Hypothalamus (tissue), 51 donors: ENCODE data around the gene PLEKHG4B.
"Not testable (repeated sequence)": the region's sequence is repeated elsewhere in the genome, so short reads cannot be mapped to it uniquely, and the experiment has no call there.

ENCODE experiments used
- DNase-seq, 51 donors: peaks; one replicate each; lab custom pipeline; 2025; lab: John Stamatoyannopoulos, UW

The PLEKHG4B gene, protein sequence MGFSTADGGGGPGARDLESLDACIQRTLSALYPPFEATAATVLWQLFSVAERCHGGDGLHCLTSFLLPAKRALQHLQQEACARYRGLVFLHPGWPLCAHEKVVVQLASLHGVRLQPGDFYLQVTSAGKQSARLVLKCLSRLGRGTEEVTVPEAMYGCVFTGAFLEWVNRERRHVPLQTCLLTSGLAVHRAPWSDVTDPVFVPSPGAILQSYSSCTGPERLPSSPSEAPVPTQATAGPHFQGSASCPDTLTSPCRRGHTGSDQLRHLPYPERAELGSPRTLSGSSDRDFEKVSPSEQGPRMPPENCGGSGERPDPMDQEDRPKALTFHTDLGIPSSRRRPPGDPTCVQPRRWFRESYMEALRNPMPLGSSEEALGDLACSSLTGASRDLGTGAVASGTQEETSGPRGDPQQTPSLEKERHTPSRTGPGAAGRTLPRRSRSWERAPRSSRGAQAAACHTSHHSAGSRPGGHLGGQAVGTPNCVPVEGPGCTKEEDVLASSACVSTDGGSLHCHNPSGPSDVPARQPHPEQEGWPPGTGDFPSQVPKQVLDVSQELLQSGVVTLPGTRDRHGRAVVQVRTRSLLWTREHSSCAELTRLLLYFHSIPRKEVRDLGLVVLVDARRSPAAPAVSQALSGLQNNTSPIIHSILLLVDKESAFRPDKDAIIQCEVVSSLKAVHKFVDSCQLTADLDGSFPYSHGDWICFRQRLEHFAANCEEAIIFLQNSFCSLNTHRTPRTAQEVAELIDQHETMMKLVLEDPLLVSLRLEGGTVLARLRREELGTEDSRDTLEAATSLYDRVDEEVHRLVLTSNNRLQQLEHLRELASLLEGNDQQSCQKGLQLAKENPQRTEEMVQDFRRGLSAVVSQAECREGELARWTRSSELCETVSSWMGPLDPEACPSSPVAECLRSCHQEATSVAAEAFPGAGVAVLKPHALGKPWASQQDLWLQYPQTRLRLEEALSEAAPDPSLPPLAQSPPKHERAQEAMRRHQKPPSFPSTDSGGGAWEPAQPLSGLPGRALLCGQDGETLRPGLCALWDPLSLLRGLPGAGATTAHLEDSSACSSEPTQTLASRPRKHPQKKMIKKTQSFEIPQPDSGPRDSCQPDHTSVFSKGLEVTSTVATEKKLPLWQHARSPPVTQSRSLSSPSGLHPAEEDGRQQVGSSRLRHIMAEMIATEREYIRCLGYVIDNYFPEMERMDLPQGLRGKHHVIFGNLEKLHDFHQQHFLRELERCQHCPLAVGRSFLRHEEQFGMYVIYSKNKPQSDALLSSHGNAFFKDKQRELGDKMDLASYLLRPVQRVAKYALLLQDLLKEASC (N-terminal part only)

DNA sequence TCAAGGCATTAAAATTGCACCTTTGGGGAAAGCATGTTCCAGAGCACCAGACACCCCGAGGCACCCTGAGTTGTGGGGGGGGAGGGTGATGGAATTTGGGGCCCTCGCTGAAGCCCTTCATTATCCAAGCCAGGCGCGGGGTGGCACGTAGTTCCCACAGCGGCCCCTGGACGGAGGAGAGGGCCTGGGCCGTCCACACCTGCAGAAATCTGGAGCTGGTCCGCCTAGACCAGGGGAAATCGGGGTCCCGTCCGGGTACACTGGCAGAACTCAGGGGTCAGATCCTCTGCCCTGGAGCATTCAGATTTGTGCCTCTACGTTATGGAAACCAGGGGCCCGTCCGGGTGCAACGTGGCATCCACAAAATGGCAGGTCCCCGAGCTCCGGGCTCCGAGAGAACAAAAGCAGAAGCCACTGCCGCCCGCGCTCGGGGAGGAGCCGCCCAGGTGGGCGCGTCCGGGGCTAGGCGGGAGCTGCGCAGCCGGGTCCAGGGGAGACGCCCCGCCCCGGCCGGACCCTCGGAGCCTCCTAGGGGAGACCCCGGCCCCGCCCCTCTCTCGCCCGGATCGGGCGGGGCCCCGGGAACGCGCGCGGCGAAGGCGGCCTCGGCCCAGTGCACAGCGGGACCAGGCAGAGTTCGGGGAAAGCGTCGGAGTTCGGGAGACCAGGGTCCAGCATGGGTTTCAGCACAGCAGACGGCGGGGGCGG is at the start of gene PLEKHG4B:
PLEKHG4B (plus strand) TSS at position 613 of the 708 bp plus-strand sequence; CDS start at position 677, 64 bp downstream.
- DNase-seq: no peak

DNA sequence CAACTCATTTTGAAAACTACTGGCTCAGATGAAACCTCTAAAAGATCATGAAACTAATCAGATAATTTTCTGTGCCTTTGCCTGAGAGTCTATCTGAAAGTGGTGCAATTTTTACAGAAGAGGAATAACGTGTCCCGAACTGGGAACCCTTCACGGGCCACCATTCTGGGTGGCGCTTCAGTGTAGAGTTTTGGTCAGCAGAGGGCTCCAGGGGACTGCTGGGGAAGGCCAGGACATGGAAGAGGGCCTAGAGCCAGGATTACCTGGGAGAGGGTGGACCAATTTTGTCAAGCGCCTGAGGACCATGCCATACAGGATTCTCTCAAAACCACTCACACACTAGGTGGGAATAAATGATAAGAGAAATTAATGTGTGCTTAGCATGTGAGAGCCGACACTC is 49.7 kb upstream of the PLEKHG4B start:
- no peak for DNase-seq

DNA sequence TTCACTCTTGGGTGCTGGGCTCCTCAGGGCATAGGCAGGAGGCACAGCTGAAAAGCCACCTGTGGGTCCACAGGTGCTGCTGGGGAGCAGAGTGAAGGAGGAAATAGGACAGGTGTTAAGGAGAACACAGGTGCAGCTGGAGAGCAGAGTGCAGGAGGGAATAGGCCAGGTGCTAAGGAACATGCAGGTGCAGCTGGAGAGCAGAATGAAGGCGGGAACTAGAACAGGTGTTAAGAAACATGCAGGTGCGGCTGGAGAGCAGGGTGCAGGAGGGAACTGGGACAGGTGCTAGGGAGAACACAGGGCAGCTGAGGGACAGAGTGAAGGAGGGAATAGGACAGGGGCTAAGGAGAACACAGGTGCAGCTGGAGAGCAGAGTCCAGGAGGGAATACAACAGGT is 43.8 kb upstream of the PLEKHG4B start:
- DNase-seq: no peak

DNA sequence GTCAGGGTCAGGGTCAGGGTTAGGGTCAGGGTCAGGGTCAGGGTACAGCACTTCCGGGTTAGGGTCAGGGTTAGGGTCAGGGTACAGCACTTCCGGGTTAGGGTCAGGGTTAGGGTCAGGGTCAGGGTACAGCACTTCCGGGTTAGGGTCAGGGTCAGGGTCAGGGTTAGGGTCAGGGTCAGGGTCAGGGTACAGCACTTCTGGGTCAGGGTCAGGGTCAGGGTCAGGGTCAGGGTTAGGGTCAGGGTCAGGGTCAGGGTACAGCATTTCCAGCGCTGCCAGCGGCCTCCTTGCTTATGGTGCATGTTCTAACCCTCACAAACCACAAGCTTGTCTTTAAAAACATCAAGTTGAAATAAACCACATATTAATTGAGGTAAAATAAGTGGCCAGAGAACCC is 42.4 kb upstream of the PLEKHG4B start:
- DNase-seq: peak in 14 of 51 donors; percentile 11 to 76 (median 45)

DNA sequence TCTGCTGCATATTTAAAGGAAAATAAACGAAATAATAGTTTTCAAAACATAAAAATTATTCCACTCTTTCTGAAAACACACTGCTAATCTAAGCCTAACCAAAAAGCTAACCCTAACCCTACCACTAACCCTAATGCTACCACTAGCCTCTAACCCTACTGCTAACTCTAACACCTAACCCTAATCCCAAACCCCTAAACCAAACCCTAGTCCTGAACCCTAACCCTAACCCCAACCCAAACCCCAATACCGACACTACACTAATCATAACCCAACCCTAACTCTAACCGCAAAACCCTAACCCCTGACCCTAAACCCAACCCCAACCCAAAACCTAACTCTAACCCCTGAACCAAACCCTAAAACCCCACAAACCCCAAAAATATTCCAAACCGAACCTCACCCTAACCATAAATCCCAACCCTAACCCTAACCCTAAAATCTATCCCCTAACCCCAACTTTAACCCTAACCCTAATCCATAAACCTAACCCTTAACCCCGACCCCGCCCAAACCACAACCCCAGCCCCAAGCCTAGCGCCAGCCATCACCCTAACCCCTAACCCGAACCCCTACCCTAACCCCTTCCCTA is 41.9 kb upstream of the PLEKHG4B start:
- no peak for DNase-seq

DNA sequence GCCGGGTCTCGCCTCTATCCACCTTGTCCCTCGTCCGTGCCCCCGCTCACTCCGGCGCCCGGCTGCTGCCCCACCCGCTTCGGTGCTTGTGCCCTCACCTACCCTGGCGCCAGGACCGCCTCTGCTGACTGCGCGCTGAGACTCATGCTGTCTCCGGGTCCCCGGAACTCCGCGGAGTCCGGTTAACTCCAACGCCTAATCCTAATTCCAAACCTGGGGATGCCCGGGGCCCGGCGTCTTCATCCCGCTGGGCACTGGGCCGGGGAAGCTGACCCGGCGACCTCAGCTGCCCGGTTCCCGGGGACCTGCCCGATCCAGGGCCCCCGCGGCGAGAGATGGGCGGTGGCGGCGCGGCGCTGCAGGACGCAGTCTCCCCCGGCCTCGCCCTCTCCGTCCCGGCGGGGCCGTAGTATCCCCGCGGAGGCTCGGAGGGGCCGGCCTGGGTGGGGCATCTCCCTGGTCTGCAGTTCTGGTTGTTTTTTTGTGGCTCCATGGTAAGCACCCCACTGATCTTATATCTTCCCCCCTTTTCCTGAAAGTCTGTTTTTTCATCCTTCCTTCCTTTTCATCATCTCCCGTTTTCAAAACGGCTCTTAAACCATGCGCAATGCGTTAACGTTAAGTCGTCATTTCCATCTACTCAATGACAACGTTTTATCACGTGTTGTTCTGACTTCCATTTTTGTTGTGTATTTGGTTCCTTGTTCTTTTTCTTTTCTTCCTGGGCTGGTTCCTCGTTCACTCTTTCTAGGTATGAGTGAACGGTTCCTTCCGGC is 41.1 kb upstream of the PLEKHG4B start:
- no peak for DNase-seq

DNA sequence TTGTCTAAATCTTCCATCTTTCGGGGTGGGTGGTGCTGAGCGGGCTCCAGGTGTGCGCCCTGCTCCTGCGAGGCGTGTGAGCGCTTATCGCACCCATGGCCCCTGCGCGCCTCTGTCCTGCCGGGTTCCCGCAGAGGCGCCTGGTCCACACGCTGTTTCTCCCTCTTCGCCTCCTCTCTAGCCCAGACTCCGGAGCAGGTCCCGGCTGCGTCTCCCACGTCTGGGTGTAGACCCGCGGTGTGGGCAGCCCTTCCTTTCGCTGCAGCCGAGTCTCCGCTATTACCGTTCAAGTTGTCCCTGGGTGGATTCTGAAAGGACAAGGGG is 40.5 kb upstream of the PLEKHG4B start:
- DNase-seq: no peak

DNA sequence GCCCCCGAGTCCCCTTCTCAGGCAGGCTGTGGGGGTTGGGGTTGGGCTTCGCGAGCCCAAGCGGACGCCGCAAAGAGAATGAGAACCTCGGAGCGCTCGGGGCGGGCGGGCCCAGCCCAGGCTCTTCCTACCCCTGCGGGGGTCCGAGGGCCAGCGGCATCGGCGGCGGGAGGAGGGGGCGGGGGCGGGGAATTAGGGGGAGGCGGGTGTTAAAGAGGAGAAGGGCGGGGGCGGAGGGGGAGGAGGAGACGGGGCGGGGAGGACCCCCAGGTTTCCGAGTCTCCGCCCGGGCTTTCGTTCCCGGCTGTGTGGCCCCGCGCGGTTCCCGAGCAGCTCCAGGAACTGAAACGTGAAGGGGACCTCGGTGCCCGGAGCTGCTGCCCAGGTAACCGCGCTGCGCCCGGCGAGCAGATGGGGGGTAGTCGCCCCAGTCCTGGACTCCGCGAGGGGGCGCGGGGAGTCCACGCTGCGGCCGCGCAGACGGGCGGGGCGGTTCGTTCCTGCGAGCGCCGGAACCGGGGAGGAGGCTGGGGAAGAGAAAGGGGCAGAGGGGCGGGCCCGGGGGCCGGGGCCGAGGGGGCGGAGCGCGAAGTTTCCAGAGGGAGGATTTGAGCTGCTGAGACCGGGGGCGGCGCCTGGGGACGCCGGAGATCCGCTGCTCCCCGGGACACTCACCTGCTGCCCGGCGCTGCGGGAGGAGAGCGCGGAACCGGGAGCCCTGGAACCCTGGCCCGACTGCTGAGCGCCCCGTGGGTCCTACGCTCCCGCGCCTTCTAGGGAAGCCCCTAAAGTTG is 38.4 kb upstream of the PLEKHG4B start:
- peak in 3 of 51 donors; percentile 4 to 17 (median 8) for DNase-seq

DNA sequence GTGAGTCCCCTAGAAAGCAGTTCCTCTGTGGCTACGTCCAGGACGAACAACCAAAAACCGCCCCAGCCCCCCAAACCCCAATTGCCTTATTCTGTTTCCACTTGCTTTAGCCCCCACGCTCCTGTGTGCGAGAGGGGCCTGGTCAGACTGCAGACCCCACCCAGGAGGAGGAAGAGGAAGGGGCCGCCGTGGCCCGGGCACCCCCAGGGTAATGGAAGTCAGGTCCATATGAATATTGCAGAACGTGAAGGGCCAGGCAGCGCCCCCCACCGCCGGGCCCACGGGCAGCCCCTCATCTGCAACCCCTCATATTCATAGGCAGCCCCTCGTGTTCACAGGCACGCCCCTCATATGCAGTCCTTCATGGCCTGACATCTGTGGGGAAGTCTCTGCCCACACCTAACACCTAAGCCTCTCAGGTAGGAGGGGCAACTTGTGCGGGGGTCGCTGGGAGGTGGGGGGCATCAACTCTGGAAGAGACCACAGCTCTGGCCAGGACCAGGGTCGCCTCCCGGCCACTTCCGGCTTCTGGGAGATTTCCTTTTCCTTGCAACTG is 37.7 kb upstream of the PLEKHG4B start:
- DNase-seq: no peak

DNA sequence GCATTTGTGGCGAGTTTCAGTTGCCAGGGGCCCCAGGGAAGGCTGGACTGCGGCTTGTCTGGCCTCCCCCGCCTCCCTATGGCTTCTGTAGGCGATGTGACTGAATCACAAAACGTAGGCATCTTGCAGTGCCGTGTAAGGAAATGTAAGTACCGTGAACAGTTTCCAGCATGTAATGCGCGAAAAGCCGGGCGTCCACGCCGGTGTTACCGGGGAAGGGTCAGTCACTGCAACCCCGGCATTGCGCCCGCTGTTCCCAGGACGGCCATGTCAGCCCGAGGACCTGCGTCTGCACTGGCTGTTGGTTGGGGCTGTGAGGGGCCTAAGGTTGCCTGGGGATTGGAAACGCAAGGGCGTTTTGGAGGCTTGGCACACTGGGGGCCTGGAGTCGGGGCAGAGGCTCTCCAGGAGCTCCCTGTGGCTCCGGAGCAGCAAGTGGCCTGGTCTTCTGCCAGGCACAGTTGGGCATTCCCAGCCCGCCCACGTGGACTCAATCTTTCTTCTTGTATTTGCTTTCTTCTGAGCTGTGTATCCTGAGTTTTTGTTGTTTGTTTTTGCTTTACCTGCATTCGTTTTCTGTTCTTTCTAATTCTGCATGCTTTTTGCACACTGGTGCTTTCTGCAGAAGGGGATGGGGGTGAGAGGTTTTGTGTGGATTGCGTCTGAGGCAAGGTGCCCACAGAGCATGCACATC is 36.9 kb upstream of the PLEKHG4B start:
- DNase-seq: no peak

DNA sequence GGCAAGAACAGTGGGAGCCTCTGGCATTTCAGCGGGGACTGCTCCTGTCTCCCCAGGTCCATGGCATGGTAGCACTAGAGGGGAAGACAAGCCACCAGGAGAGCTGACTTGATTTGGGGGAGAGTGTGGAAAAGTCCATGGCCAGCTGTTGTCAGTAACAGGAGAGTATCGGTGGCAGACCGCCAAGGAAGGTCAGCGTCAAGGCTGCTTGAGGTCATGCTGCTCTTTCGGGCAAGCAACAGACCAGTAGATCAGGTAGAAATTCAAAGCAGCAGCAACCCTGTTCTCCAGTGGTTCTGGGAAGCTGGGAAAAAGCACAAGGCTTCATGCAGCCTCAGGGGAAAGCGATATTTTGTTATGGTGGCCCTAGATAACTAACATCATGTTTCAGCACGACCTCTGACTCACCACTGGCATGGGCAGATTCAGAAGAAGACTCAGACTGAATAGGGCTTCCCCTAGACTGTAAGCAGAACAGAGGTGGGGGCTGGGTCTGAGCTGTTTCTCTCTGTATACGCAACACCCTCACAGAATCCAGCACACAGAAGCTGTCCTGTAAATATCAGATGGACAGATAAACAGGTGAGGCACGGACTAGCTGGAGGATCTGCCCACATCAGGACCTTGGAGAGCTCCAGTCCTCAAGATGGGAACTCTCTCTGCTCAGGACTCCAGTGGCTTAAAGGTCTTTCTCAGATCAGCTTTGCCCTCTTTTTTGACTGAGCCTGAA is 35.2 kb upstream of the PLEKHG4B start:
- no peak for DNase-seq

DNA sequence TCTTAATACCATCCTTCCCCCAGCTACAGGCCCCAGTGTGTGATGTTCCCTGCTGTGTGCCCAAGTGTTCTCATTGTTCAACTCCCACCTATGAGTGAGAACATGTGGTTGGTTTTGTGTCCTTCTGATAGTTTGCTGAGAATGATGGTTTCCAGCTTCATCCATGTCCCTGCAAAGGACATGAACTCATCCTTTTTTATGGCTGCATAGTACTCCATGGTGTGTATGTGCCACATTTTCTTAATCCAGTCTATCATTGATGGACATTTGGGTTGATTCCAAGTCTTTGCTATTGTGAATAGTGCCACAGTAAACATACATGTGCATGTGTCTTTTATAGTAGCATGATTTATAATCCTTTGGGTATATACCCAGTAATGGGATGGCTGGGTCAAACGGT is 31.7 kb upstream of the PLEKHG4B start:
- not testable (repeated sequence) for DNase-seq

DNA sequence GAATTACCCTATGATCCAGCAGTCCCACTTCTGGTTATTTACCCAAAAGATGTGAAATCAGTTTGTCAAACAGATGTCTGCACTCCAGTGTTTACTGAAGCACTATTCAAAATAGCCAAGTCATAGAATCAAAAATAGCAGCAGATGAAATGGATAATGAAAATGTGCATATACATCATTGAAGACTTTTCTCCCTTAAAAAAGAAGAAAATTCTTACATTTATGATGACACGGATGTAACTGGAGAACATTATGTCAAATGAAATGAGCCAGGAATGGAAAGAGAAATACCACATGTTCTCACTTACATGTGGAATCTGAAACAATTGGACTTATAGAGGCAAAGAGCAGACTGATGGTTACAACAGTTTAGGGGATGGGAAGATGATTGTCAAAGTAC is 21.5 kb upstream of the PLEKHG4B start:
- no peak for DNase-seq

DNA sequence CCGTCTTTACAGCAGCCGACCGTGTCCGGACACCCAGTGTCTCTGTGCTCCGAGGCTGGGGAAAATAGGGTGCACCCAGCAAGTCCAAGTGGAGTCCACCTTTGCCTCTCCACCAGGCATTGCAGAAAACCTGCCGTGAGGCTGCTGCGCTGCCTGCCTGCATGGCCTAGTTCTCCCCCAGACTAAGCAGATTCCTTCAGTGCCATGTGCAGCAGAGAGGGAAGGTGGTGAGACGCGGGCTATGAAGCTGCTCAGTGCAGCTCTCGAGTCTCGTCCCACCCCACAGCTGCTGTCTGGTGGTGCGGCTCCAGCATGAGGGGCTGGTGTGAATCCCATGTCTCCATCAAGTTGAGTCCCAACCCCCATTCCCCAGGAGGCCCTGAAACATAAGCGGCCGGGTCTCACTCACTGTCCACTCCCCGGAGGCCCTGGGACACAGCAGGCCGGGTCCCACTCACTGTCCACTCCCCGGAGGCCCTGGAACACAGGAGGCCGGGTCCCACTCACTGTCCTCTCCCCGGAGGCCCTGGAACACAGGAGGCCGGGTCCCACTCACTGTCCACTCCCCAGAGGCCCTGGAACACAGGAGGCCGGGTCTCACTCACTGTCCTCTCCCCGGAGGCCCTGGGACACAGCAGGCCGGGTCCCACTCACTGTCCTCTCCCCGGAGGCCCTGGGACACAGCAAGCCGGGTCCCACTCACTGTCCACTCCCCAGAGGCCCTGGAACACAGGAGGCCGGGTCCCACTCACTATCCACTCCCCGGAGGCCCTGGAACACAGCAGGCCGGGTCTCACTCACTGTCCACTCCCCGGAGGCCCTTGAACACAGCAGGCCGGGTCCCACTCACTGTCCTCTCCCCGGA is 19.4 kb upstream of the PLEKHG4B start:
- not testable (repeated sequence) for DNase-seq

DNA sequence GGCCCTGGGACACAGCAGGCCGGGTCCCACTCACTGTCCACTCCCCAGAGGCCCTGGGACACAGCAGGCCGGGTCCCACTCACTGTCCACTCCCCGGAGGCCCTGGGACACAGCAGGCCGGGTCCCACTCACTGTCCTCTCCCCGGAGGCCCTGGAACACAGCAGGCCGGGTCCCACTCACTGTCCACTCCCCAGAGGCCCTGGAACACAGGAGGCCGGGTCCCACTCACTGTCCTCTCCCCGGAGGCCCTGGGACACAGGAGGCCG is 18.9 kb upstream of the PLEKHG4B start:
- not testable (repeated sequence) for DNase-seq
